Neural crest cell (in vitro differentiated cells): ENCODE data around the gene ZNF630. TPM values are rescaled to one million over a fixed set of nuclear protein-coding genes. Genes with fewer than 3 reads are reported as not detected.
A peak's percentile ranks its signal among the peaks of the same experiment; 100 is the strongest.
"Not testable (repeated sequence)": the region's sequence is repeated elsewhere in the genome, so short reads cannot be mapped to it uniquely, and the experiment has no call there.

Experiments
- DNase-seq: peaks from one replicate; pipeline ENCODE4 v3.0.0; 2021; ENCODE audit warnings: low read depth, mixed read lengths, low spot score
- H3K27ac Mint-ChIP-seq: one replicate; pipeline ENCODE4 v1.8.0; 2021; ENCODE audit warnings: mild to moderate bottlenecking, mixed read lengths; ENCODE audit not compliant: unreplicated experiment
- H3K27me3 Mint-ChIP-seq: 2 replicates; pipeline ENCODE4 v1.8.0; 2021; ENCODE audit warnings: low read depth, mild to moderate bottlenecking, mixed read lengths
- H3K36me3 Mint-ChIP-seq: 2 replicates; pipeline ENCODE4 v1.8.0; 2021; ENCODE audit warnings: low read depth, mild to moderate bottlenecking, mixed read lengths
- H3K4me1 Mint-ChIP-seq: 2 replicates; pipeline ENCODE4 v1.8.0; 2021; ENCODE audit warnings: mixed read lengths
- H3K4me3 Mint-ChIP-seq: one replicate; pipeline ENCODE4 v1.8.0; 2021; ENCODE audit warnings: mild to moderate bottlenecking, mixed read lengths
- H3K9me3 Mint-ChIP-seq: 2 replicates; pipeline ENCODE4 v1.8.0; 2021; ENCODE audit warnings: mixed read lengths
- CTCF ChIP-seq: fragments of 200-600 bp; sonication (generic); conservative IDR thresholded peaks from 2 replicates; pipeline ENCODE4 v1.5.0; 2021; ENCODE audit warnings: antibody characterized with exemption, mild to moderate bottlenecking
- long read RNA-seq: library from polyadenylated mRNA; unstranded; transcript quantifications from one replicate; pipeline ENCODE4 v2.0.0, GENCODE V29; 2020
- total RNA-seq: library from RNA; stranded (reverse); gene quantifications from 2 replicates; pipeline ENCODE4 v1.2.1, GENCODE V29; 2021

ZNF630 gene
- 1.7 and 2.1 TPM in 2 replicates for total RNA-seq
- long read RNA-seq, partial matches to known transcripts = 1 of 5 reads
- long read RNA-seq, other reads (novel, unspliced or antisense) = 2 of 5 reads

- Mint-ChIP-seq H3K27me3 (no peaks in the 10 kb centered on the region), H3K9me3 (peaks cover 11% of the 10 kb centered on the region), H3K4me3 (peak within 1 kb of the TSS; percentile 97), H3K27ac (peak within 1 kb of the TSS; percentile 97), H3K36me3 (peaks cover 10% of the 10 kb centered on the region), H3K4me1 (peaks cover 15% of the 10 kb centered on the region)
- DNase-seq = peak; percentile 27
- TF ChIP-seq CTCF = no peak
Observed at GRCh38 chrX:48071064-48071985, at the start of gene ZNF630. Gene ZNF630 (minus strand): TSS chrX:48071640. CDS start chrX:48066886, 4,754 bp downstream.

DNA sequence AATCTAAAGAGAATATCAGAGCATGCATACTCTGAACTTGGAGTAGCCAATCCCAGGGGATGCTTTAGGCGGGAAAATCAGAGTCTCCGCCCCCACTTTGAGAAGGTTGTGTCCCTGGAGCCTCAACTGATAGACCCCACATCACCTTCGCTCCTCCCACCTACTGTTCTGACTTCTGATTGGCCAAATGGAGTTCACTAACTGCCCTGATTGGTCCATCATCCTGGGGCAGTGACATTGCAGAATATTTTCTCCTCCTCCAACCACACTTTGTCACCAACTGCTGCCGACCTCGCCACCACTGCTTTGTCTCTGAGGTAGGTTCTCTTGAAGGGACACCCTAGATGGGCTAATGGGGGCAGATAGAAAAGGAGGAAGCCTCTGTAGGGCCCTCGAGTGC is 36.3 kb upstream of the ZNF630 start:
- no peaks in the 10 kb centered on the region for H3K36me3 Mint-ChIP-seq
- H3K9me3 Mint-ChIP-seq = peaks cover 2% of the 10 kb centered on the region
- H3K27ac Mint-ChIP-seq = no peak overlapping the region
- no peak for DNase-seq
- TF ChIP-seq CTCF = no peak
- no peaks in the 10 kb centered on the region for H3K27me3 Mint-ChIP-seq
- no peaks in the 10 kb centered on the region for H3K4me1 Mint-ChIP-seq
- H3K4me3 Mint-ChIP-seq = no peak overlapping the region

DNA sequence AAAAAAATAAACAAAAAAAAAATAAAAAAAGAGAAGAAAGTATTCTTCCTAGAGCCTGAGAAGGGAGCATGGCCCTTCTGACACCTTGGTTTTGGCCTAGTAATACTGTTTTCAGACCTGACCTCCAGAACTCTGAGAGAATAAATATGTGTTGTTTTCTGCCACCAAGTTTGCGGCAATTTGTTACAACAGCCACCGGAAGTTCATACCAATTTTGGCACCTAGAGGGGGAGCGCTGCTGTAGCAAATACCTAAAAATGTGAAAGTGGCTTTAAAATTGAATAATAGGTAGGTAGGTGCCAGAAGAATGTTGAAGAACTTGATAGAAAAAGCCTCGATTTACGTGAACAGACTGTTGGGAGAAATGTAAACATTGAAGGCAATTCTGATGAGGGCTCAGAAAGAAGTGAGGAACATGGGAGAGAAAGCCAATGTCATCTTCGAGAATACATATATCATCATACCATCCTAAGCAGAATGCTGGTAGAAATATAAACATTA is 31.5 kb upstream of the ZNF630 start:
- TF ChIP-seq CTCF = no peak
- Mint-ChIP-seq H3K4me3 (no peak overlapping the region), H3K4me1 (no peaks in the 10 kb centered on the region), H3K9me3 (peaks cover 5% of the 10 kb centered on the region), H3K27me3 (no peaks in the 10 kb centered on the region), H3K36me3 (no peaks in the 10 kb centered on the region), H3K27ac (no peak overlapping the region)
- DNase-seq = no peak

GRCh38 chrX:48101443-48101842 is 30.0 kb upstream of the ZNF630 start:
- Mint-ChIP-seq H3K4me1 (no peaks in the 10 kb centered on the region), H3K27me3 (no peaks in the 10 kb centered on the region), H3K4me3 (no peak overlapping the region), H3K9me3 (peaks cover 5% of the 10 kb centered on the region), H3K27ac (no peak overlapping the region), H3K36me3 (no peaks in the 10 kb centered on the region)
- no peak for TF ChIP-seq CTCF
- DNase-seq = no peak

- not testable (repeated sequence) for H3K4me3 Mint-ChIP-seq, H3K36me3 Mint-ChIP-seq
Observed at GRCh38 chrX:48092558-48092957, 21.1 kb upstream of the ZNF630 start.

GRCh38 chrX:48090123-48090522 is 18.7 kb upstream of the ZNF630 start:
- Mint-ChIP-seq H3K27me3 (no peaks in the 10 kb centered on the region), H3K9me3 (peaks cover 3% of the 10 kb centered on the region), H3K27ac (no peak overlapping the region), H3K4me3 (no peak overlapping the region), H3K36me3 (no peaks in the 10 kb centered on the region), H3K4me1 (peaks cover 10% of the 10 kb centered on the region)
- no peak for TF ChIP-seq CTCF
- no peak for DNase-seq

More at GRCh38 chrX:48092558-48092957, 21.1 kb upstream of the ZNF630 start:
- not testable (repeated sequence) for H3K27me3 Mint-ChIP-seq, H3K27ac Mint-ChIP-seq, DNase-seq, H3K4me1 Mint-ChIP-seq, H3K9me3 Mint-ChIP-seq
